ENCODE measurements around the gene KLHL22. TPM values are rescaled to one million over a fixed set of nuclear protein-coding genes. Genes with fewer than 3 reads are reported as not detected.
A peak's percentile ranks its signal among the peaks of the same experiment; 100 is the strongest.
"Not testable (repeated sequence)": the region's sequence is repeated elsewhere in the genome, so short reads cannot be mapped to it uniquely, and the experiment has no call there.

The KLHL22 gene
- total RNA-seq, 1 donor from 2014 or later: 58.4 TPM

DNA sequence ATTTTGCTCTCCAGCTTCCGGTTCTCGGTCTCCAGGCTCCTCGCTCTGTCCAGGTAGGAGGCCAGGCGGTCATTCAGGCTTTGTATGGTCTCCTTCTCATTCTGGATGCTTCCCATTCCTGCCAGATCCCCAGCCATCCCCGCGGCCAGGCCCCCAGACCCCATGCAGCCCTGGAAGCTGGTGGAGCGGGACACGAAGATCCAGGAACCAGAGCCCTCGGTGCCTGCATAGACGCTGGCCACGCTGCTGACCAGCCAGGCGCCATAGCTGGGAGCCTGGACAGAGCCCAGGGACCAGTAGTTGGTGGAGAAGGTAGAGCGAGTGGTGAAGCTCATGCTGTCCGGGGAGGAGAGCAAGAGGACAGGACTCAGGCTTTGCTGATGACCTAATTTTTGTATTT is 11.8 kb downstream of the KLHL22 start:
- H3K9me3 Mint-ChIP-seq: peaks cover 10% of the 10 kb centered on the region
- no peaks in the 10 kb centered on the region for H3K4me1 Mint-ChIP-seq
- H3K36me3 Mint-ChIP-seq: peaks cover 39% of the 10 kb centered on the region
- H3K4me3 Mint-ChIP-seq: no peak overlapping the region
- H3K27ac Mint-ChIP-seq: no peak overlapping the region
- TF ChIP-seq, protein P1, sequence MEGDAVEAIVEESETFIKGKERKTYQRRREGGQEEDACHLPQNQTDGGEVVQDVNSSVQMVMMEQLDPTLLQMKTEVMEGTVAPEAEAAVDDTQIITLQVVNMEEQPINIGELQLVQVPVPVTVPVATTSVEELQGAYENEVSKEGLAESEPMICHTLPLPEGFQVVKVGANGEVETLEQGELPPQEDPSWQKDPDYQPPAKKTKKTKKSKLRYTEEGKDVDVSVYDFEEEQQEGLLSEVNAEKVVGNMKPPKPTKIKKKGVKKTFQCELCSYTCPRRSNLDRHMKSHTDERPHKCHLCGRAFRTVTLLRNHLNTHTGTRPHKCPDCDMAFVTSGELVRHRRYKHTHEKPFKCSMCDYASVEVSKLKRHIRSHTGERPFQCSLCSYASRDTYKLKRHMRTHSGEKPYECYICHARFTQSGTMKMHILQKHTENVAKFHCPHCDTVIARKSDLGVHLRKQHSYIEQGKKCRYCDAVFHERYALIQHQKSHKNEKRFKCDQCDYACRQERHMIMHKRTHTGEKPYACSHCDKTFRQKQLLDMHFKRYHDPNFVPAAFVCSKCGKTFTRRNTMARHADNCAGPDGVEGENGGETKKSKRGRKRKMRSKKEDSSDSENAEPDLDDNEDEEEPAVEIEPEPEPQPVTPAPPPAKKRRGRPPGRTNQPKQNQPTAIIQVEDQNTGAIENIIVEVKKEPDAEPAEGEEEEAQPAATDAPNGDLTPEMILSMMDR (IDR thresholded peaks at IDR 0.05; ENCODE audit: unreplicated experiment): no peak
- DNase-seq (ENCODE audit: low spot score in 2 of 2, unreplicated experiment in 2 of 2): no peak
- H3K27me3 Mint-ChIP-seq (ENCODE audit: low read depth): no peaks in the 10 kb centered on the region

DNA sequence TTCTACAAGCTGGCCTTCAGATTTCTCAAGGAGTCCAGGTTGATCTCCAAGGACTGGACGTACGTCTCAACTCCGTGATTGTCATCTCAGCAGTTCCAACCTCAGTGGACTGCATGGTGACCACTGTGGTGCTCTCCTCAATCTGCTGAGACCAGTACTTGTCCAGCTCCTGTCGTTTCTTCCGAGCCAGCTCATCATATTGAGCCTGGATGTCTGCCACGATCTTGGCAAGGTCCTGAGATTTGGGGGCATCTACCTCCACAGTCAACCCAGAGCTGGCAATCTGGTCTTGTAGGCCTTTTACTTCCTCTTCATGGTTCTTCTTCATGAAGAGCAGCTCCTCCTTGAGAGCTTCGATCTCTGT is 12.5 kb downstream of the KLHL22 start:
- H3K4me1 Mint-ChIP-seq; H3K27me3 Mint-ChIP-seq (ENCODE audit: low read depth); H3K9me3 Mint-ChIP-seq; H3K27ac Mint-ChIP-seq; DNase-seq (ENCODE audit: low spot score in 2 of 2, unreplicated experiment in 2 of 2); H3K4me3 Mint-ChIP-seq: not testable (repeated sequence)
- peaks cover 37% of the 10 kb centered on the region for H3K36me3 Mint-ChIP-seq

DNA sequence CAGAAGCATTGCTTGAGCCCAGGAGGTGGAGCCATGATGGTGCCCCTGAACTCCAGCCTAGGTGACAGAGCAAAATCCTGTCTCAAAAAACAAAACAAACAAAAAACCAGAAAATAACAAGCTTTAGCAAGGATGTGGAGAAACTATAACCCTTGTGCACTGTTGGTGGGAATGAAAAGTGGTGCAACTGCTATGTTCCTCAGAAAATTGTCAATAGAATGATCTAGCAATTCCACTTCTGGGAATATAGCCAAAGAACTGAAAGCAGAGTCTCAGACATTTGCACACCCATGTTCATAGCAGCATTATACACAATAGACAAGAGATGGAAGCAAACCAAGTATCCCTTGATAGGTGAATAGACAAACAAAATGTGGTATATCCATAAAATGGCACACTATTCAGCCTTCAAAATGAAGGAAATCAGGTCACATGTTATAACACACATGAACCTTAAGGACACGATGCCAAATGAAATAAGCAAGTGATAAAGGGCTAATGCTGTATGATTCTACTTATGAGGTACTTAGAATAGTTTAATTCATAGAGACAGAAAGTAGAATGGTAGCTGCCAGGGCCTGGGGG is 15.9 kb downstream of the KLHL22 start:
- no peak overlapping the region for H3K27ac Mint-ChIP-seq
- no peak overlapping the region for H3K4me3 Mint-ChIP-seq
- DNase-seq (ENCODE audit: low spot score in 2 of 2, unreplicated experiment in 2 of 2): no peak
- H3K27me3 Mint-ChIP-seq (ENCODE audit: low read depth): no peaks in the 10 kb centered on the region
- peaks cover 28% of the 10 kb centered on the region for H3K36me3 Mint-ChIP-seq
- H3K4me1 Mint-ChIP-seq: no peaks in the 10 kb centered on the region
- H3K9me3 Mint-ChIP-seq: peaks cover 10% of the 10 kb centered on the region
- TF ChIP-seq, protein P1 (IDR thresholded peaks at IDR 0.05; ENCODE audit: unreplicated experiment): no peak

DNA sequence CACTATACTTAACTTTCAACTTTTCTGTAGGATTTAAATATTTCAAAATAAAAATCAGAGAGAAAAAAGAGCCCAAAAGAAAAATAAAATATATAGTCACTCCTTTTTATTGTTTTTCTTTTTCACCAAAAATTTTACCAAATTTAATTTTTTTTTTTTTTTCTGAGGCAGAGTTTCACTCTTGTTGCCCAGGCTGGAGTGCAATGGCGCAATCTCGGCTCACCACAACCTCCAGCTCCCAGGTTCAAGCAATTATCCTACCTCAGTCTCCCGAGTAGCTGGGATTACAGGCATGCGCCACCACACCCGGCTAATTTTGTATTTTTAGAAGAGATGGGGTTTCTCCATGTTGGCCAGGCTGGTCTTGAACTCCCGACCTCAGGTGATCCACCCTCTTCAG is 17.5 kb downstream of the KLHL22 start:
- H3K36me3 Mint-ChIP-seq: peaks cover 21% of the 10 kb centered on the region
- H3K27ac Mint-ChIP-seq, H3K9me3 Mint-ChIP-seq: not testable (repeated sequence)

DNA sequence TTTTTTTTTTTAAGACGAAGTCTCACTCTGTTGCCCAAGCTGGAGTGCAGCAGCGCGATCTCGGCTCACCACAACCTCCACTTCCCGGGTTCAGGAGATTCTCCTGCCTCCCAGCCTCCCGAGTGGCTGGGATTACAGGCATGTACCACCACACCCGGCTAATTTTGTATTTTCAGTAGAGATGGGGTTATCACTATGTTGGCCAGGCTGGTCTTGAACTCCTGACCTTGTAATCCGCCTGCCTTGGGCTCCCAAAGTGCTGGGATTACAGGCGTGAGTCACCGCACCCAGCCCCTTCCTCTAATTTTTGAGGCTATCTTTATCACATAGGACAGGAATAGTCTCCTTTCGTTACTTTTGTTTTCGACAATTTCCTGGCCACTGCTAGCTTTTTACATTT is 20.0 kb downstream of the KLHL22 start:
- H3K4me3 Mint-ChIP-seq; H3K27me3 Mint-ChIP-seq (ENCODE audit: low read depth); H3K4me1 Mint-ChIP-seq; H3K9me3 Mint-ChIP-seq; H3K27ac Mint-ChIP-seq; DNase-seq (ENCODE audit: low spot score in 2 of 2, unreplicated experiment in 2 of 2): not testable (repeated sequence)
- H3K36me3 Mint-ChIP-seq: peaks cover 18% of the 10 kb centered on the region

More for the DNA sequence above, 17.5 kb downstream of the KLHL22 start:
- not testable (repeated sequence) for DNase-seq (ENCODE audit: low spot score in 2 of 2, unreplicated experiment in 2 of 2); H3K27me3 Mint-ChIP-seq (ENCODE audit: low read depth); H3K4me3 Mint-ChIP-seq; H3K4me1 Mint-ChIP-seq

DNA sequence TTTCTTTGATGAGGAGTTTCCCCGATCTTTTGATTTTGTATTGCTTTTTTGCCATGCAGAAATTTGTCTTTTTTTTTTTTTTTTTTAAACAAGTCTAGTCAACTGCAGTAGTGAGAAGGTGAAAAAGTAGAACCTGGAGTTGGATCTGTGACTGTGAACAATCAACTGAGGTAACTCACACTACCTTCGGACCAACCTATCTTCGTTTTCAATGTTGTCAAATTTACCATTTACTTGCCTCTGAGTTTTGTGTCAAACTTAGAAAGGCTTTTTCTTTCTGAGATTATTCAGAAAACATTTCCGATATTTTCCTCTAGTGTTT is 20.5 kb downstream of the KLHL22 start:
- Mint-ChIP-seq H3K4me3 (no peak overlapping the region), H3K27ac (peak overlapping the region; percentile 12), H3K9me3 (peaks cover 6% of the 10 kb centered on the region), H3K36me3 (peaks cover 16% of the 10 kb centered on the region), H3K27me3 (ENCODE audit: low read depth) (no peaks in the 10 kb centered on the region), H3K4me1 (no peaks in the 10 kb centered on the region)
- no peak for DNase-seq (ENCODE audit: low spot score in 2 of 2, unreplicated experiment in 2 of 2)
- TF ChIP-seq, protein P1 (IDR thresholded peaks at IDR 0.05; ENCODE audit: unreplicated experiment): no peak

DNA sequence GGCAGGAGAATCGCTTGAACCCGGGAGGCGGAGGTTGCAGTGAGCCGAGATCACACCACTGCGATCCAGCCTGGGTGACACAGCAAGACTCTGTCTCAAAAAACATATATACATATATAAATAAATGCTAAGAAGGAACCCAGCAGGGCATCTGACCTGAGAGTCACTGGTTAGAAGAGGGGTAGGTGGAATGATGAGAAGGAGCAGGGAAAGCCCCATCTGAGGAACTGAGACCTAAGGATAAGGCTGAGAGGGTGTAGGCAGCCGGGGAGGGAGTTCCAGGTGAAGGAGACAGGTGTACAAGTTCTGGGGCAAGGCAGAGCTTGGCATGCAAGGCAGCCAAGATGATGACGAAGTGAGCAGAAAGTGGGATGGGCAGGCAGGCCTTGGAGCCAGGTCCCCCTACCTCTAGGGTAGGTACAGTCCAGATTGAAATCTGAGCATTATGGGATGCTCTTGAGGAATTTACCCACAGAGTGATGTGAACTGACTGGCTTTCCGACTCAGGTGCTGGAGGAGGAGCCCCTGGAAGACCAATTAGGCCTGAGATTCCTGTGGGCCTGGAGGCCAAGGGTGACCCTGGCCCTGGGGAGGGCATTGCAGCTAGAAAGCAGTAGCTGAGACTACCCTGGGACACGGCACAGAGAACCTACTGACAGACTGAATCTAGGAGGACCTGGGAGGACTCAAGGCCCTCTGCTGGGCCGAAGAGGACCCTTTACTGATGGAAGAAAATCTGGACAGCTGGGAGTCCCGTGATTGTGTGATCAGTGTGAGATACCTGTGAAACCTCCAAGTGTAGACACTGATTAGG is 22.8 kb downstream of the KLHL22 start:
- H3K4me1 Mint-ChIP-seq: no peaks in the 10 kb centered on the region
- TF ChIP-seq, protein P1 (IDR thresholded peaks at IDR 0.05; ENCODE audit: unreplicated experiment): no peak

More for the DNA sequence above, 22.8 kb downstream of the KLHL22 start:
- H3K4me3 Mint-ChIP-seq: no peak overlapping the region
- H3K9me3 Mint-ChIP-seq: no peaks in the 10 kb centered on the region
- peaks cover 15% of the 10 kb centered on the region for H3K36me3 Mint-ChIP-seq
- H3K27me3 Mint-ChIP-seq (ENCODE audit: low read depth): no peaks in the 10 kb centered on the region
- DNase-seq (ENCODE audit: low spot score in 2 of 2, unreplicated experiment in 2 of 2): no peak
- peak overlapping the region; percentile 15 for H3K27ac Mint-ChIP-seq

All from mesothelial cell of epicardium (in vitro differentiated cells).